K562 (cell line): ENCODE results near the gene ABHD17B. TPM values are rescaled to one million over a fixed set of nuclear protein-coding genes. Genes with fewer than 3 reads are reported as not detected.

Experiments used
- ATAC-seq: fragments of 200-7000 bp; cut with Tn5 transposase; 3 replicates; pipeline ENCODE4 v1.9.1; 2020; ENCODE audit warnings: moderate library complexity
- BruUV-seq: library from RNA; stranded (reverse); fragments of 400-500 nt; replicated peaks from 2 replicates; lab custom pipeline; 2021; lab: Mats Ljungman, UMichigan
- CTCF ChIA-PET: fragments of 300-600 bp; formaldehyde crosslinking; extraction: SDS; loops from one replicate; lab custom pipeline; 2021; ENCODE audit warnings: low intra/inter-chr PET ratio; lab: Yijun Ruan, JAX
- POLR2A ChIA-PET: fragments of 300-600, 350-650 bp; sonication (Branson Sonifier 250); formaldehyde crosslinking; extraction: SDS; loops from one replicate; lab custom pipeline; 2021; ENCODE audit warnings: antibody characterized with exemption, inconsistent platforms; lab: Yijun Ruan, JAX
- DNase-seq, 4 experiments: peaks; one replicate each; pipeline versions ENCODE4 v3.0.0 to v3.0.0-alpha.2; 2011 to 2018; ENCODE audit warnings: low spot score in 3 of 4, mixed read lengths in 3 of 4; ENCODE audit errors: extremely low read depth in 1 of 4
- FAIRE-seq: peaks from 2 replicates; lab custom pipeline; 2011; peaks lifted over from hg19 to GRCh38; lab: Jason Lieb, UNC
- H2AFZ ChIP-seq: 2 replicates; pipeline ENCODE4 v1.6.0; 2011; ENCODE audit warnings: low read depth, low read length, control low read depth, inconsistent platforms
- H3K27ac ChIP-seq: fragments of 200-600 bp; 3 replicates; pipeline ENCODE4 v1.8.0; 2011; ENCODE audit warnings: low read depth, mild to moderate bottlenecking, control low read depth, inconsistent platforms, low read length, moderate library complexity, mixed read lengths; ENCODE audit errors: extremely low read depth
- H3K27me3 ChIP-seq, 2 experiments: fragments of 300-600 bp in 1 of 2; 2 replicates in 1 of 2; 3 replicates in 1 of 2; pipeline versions ENCODE4 v1.6.0 to v1.8.0; 2011; ENCODE audit warnings: inconsistent platforms in 2 of 2, low read length in 2 of 2, mild to moderate bottlenecking in 1 of 2, mixed read lengths in 1 of 2, moderate library complexity in 1 of 2; ENCODE audit not compliant: control insufficient read depth in 2 of 2, insufficient read depth in 2 of 2
- H3K36me3 ChIP-seq: fragments of 300-600 bp; 3 replicates; pipeline ENCODE4 v1.8.0; 2011; ENCODE audit warnings: mild to moderate bottlenecking, low read length, inconsistent platforms; ENCODE audit not compliant: control insufficient read depth, insufficient read depth
- H3K4me1 ChIP-seq, 2 experiments: fragments of 200-600 bp in 1 of 2; replicated peaks in 1 of 2; 2 replicates in 1 of 2; 3 replicates in 1 of 2; pipeline versions ENCODE4 v1.5.1 to v1.8.0; 2011; ENCODE audit warnings: inconsistent platforms in 2 of 2, low read length in 2 of 2, mild to moderate bottlenecking in 1 of 2, mixed read lengths in 1 of 2, moderate library complexity in 1 of 2; ENCODE audit not compliant: control insufficient read depth in 2 of 2, insufficient read depth in 2 of 2
- H3K4me2 ChIP-seq: 2 replicates; pipeline ENCODE4 v1.6.1; 2011; ENCODE audit warnings: low read length, control low read depth, inconsistent platforms, mixed read lengths; ENCODE audit not compliant: insufficient read depth
- H3K4me3 ChIP-seq: fragments of 200-600 bp; sonication (generic), shearing (Covaris generic); 2 replicates; pipeline ENCODE4 v1.5.1; 2016; ENCODE audit warnings: control low read depth, inconsistent platforms
- H3K79me2 ChIP-seq: fragments of 200-600 bp; 3 replicates; pipeline ENCODE4 v1.8.0; 2011; ENCODE audit warnings: low read length, inconsistent platforms; ENCODE audit not compliant: control insufficient read depth, insufficient read depth
- H3K9ac ChIP-seq, 2 experiments: 2 replicates each; pipeline versions ENCODE4 v1.6.0 to v1.6.1; 2011; ENCODE audit warnings: low read depth in 2 of 2, low read length in 2 of 2, control low read depth in 1 of 2, inconsistent platforms in 1 of 2, mild to moderate bottlenecking in 1 of 2, mixed read lengths in 1 of 2; ENCODE audit not compliant: insufficient read depth in 1 of 2
- H3K9me1 ChIP-seq: one replicate; pipeline ENCODE4 v1.6.0; 2011; ENCODE audit warnings: inconsistent platforms, mild to moderate bottlenecking, low read length, moderate library complexity; ENCODE audit not compliant: control insufficient read depth, insufficient read depth
- H3K9me3 ChIP-seq: replicated peaks from 2 replicates; pipeline ENCODE4 v1.5.1; 2011; ENCODE audit warnings: low read depth, low read length, inconsistent platforms; ENCODE audit not compliant: control insufficient read depth, insufficient read depth
- H4K20me1 ChIP-seq: replicated peaks from 2 replicates; pipeline ENCODE4 v1.6.1; 2011; ENCODE audit warnings: low read length, inconsistent platforms, mixed read lengths; ENCODE audit not compliant: control insufficient read depth, insufficient read depth
- THAP12 ChIP-seq: fragments of 250-450 bp; sonication (Bioruptor Pico); IDR thresholded peaks from 2 replicates; pipeline ENCODE4 v1.9.0; 2021; ENCODE audit warnings: mild to moderate bottlenecking, inconsistent platforms
- ZNF311 ChIP-seq: fragments of 250-450 bp; sonication (Bioruptor Pico); IDR thresholded peaks from 2 replicates; pipeline ENCODE4 v1.4.0; 2020; ENCODE audit warnings: mild to moderate bottlenecking, moderate library complexity
- ZNF431 ChIP-seq: sonication (generic); formaldehyde crosslinking; IDR thresholded peaks from 2 replicates; pipeline ENCODE4 v1.8.0; 2022; ENCODE audit warnings: mild to moderate bottlenecking, missing genetic modification reagents
- in situ Hi-C: fragments of 300-500 bp; cut with MboI; formaldehyde crosslinking; loops from 4 replicates; pipeline ENCODE4 v1.15.0; 2018; ENCODE audit warnings: inconsistent platforms, mixed read lengths
- intact Hi-C: fragments of 100-400 bp; cut with micrococcal nuclease; formaldehyde crosslinking; loops from 2 replicates; pipeline ENCODE4 v1.14.2; 2022
- polyA plus RNA-seq, 8 experiments: library from polyadenylated mRNA; depleted of rRNA in 4 of 8; stranded (reverse) in 5 of 8; unstranded in 3 of 8; fragments of >200 nt; fragmentation: Nextera tagmentation in 2 of 8; fragmentation: Illumina TruSeq in 1 of 8; extraction: Ambion mirVana in 2 of 8; extraction: Trizol in 1 of 8; gene quantifications; 2 replicates each; pipeline versions ENCODE4 v1.2.1 to v1.2.3, GENCODE V29; 2011 to 2014; ENCODE audit warnings: inconsistent platforms in 1 of 8, missing spikeins in 1 of 8
- total RNA-seq, 7 experiments: library from RNA; depleted of rRNA in 6 of 7; stranded (reverse); fragments of >200 nt in 6 of 7; fragmentation: Illumina TruSeq in 2 of 7; extraction: Trizol in 2 of 7; gene quantifications; 2 replicates each; pipeline versions ENCODE4 v1.2.1 to v1.2.3, GENCODE V29; 2011 to 2021; ENCODE audit warnings: low replicate concordance in 1 of 7
- TF ChIP-seq, protein P1 (sequence below), 2 experiments: fragments of 150-350 bp in 1 of 2; IDR thresholded peaks; 2 replicates each; pipeline ENCODE4 v1.6.1; 2012 to 2016; ENCODE audit warnings: low read depth in 2 of 2, low read length in 2 of 2, mild to moderate bottlenecking in 1 of 2, moderate library complexity in 1 of 2

ABHD17B gene
- total and polyA plus RNA-seq, 9 of the 15 experiments (the other 6 are each of a cell fraction or from before 2014, with no cell fraction given) = 1.9 to 13.4 (median 10.1) TPM

DNA sequence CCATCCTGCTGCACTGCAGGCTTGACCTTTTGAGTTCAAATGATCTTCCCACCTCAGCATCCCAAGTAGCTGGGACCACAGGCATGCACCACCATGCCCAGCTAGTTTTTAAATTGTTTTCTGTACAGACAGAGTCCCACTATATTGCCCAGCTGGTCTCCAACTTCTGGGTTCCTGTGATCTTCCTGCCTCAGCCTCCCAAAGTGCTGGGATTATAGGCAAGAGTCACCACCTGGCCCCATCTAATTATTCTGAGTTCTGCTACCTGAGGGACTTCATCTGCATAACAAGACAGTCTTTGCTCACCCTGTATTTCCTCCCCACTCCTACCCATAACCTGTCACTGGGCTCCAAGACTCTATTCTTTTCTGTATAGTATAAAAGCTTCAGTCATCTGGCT lies 88.1 kb downstream of the ABHD17B start:
- no peak for FAIRE-seq
- ChIA-PET CTCF (no interaction called here), POLR2A (interaction anchor here (0.6 kb wide), 1 partner anchor 25 kb away, joined by 3 read pairs; no protein-coding TSS in a partner anchor)
- H3K9ac ChIP-seq = no peak overlapping the region
- no peak for DNase-seq
- H3K4me3 ChIP-seq = no peak overlapping the region
- H4K20me1 ChIP-seq = no peaks in the 10 kb centered on the region
- TF ChIP-seq, protein P1, sequence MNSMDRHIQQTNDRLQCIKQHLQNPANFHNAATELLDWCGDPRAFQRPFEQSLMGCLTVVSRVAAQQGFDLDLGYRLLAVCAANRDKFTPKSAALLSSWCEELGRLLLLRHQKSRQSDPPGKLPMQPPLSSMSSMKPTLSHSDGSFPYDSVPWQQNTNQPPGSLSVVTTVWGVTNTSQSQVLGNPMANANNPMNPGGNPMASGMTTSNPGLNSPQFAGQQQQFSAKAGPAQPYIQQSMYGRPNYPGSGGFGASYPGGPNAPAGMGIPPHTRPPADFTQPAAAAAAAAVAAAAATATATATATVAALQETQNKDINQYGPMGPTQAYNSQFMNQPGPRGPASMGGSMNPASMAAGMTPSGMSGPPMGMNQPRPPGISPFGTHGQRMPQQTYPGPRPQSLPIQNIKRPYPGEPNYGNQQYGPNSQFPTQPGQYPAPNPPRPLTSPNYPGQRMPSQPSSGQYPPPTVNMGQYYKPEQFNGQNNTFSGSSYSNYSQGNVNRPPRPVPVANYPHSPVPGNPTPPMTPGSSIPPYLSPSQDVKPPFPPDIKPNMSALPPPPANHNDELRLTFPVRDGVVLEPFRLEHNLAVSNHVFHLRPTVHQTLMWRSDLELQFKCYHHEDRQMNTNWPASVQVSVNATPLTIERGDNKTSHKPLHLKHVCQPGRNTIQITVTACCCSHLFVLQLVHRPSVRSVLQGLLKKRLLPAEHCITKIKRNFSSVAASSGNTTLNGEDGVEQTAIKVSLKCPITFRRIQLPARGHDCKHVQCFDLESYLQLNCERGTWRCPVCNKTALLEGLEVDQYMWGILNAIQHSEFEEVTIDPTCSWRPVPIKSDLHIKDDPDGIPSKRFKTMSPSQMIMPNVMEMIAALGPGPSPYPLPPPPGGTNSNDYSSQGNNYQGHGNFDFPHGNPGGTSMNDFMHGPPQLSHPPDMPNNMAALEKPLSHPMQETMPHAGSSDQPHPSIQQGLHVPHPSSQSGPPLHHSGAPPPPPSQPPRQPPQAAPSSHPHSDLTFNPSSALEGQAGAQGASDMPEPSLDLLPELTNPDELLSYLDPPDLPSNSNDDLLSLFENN (IDR thresholded peaks at IDR 0.05; ENCODE audit: low read depth in 2 of 2, low read length in 2 of 2) = no peak
- TF ChIP-seq ZNF311 (no peak), THAP12 (CRISPR knock-in tag) (no peak), ZNF431 (CRISPR knock-in tag) (no peak)
- no peaks in the 10 kb centered on the region for H3K4me1 ChIP-seq
- intact Hi-C loops = no loop called here
- H3K4me2 ChIP-seq = no peak overlapping the region
- H3K9me1 ChIP-seq = no peaks in the 10 kb centered on the region
- peaks cover 0 to 4% of the 10 kb centered on the region in 2 experiments; a peak in 2 of 5 replicates for H3K27me3 ChIP-seq
- no TSS peak for BruUV-seq
- no peaks in the 10 kb centered on the region for H3K9me3 ChIP-seq
- in situ Hi-C loops = loop anchor here (10.0 to 25.0 kb wide), 3 partner anchors 192 to 536 kb away; no protein-coding TSS in a partner anchor
- H3K79me2 ChIP-seq = no peaks in the 10 kb centered on the region
- no peak overlapping the region for H2AFZ ChIP-seq
- no peak overlapping the region for H3K27ac ChIP-seq
- no peak for ATAC-seq
- no peaks in the 10 kb centered on the region for H3K36me3 ChIP-seq
